GM12875 (cell line): Measurements from ENCODE around the gene TRIO.
"Not testable (repeated sequence)": the region's sequence is repeated elsewhere in the genome, so short reads cannot be mapped to it uniquely, and the experiment has no call there.

Experiments
- H3K4me3 ChIP-seq: one replicate; pipeline ENCODE4 v1.5.1; 2011; ENCODE audit warnings: low read depth, low read length, control low read depth
- CTCF ChIP-seq: IDR thresholded peaks from 2 replicates; pipeline ENCODE4 v1.5.1; 2011; ENCODE audit warnings: low read depth, mild to moderate bottlenecking, control low read depth, inconsistent platforms, low read length, moderate library complexity, borderline replicate concordance; ENCODE audit not compliant: insufficient read depth

TRIO gene

GRCh38 chr5:14200312-14200990 is 57.3 kb downstream of the TRIO start:
- no peak for TF ChIP-seq CTCF
- H3K4me3 ChIP-seq = no peak overlapping the region

- TF ChIP-seq CTCF = no peak
- no peak overlapping the region for H3K4me3 ChIP-seq
Observed at GRCh38 chr5:14201325-14202045, 58.3 kb downstream of the TRIO start.

- TF ChIP-seq CTCF = no peak
- no peak overlapping the region for H3K4me3 ChIP-seq
Observed at GRCh38 chr5:14202462-14202861, 59.3 kb downstream of the TRIO start.

GRCh38 chr5:14204011-14204670 is 61.0 kb downstream of the TRIO start:
- no peak for TF ChIP-seq CTCF
- no peak overlapping the region for H3K4me3 ChIP-seq

GRCh38 chr5:14204785-14205321 is 61.7 kb downstream of the TRIO start:
- no peak overlapping the region for H3K4me3 ChIP-seq
- TF ChIP-seq CTCF = no peak

GRCh38 chr5:14206028-14206725 is 63.0 kb downstream of the TRIO start:
- H3K4me3 ChIP-seq = no peak overlapping the region
- TF ChIP-seq CTCF = no peak

- not testable (repeated sequence) for H3K4me3 ChIP-seq
Observed at GRCh38 chr5:14207428-14207827, 64.3 kb downstream of the TRIO start.
